GM18907 (cell line): ENCODE results near the gene GJB6.
"Not testable (repeated sequence)": the region's sequence is repeated elsewhere in the genome, so short reads cannot be mapped to it uniquely, and the experiment has no call there.

Source experiments
- ATAC-seq: cut with Tn5 transposase; IDR thresholded peaks from one replicate; pipeline ENCODE4 v1.9.1; 2021; ENCODE audit warnings: mild to moderate bottlenecking, moderate library complexity; ENCODE audit not compliant: unreplicated experiment

Gene GJB6

DNA sequence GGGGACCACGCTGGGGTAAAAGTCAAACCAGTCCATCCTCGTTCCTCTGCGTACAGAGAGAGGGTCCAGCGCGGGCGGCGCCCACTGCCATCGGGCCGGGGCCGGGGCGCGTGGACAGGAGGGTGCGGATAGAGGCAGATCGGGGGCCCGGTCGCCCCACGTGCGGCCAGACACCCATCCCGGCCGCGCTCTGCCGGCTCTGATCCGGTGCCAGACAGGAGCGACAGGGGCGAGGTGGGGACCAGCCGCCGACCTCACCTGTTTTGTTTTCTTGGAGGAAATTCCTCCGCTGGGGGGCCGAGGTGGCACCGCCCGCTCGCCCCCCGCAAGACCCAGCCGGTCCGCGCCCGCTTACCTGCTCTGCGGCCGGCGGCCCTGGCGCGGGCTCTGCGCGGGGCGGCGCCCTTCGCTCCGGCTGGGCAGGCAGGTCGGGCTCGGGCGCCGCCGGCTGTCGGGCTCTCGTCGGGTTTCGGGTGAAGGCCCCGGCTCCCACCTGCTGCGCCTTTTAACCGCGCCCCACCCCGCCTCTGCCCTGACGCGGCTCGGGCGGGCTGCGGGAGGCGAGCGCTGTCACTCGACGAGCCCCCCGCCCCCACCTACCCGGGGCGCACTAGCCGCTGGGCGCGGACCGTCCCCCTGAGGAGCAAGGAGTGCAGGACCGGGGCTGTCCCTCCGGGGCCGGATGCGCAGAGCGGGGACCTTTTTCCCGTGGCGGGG is at the start of gene GJB6:
GJB6 (minus strand) TSS at position 481 of the 717 bp plus-strand sequence. CDS start 8,839 bp downstream, outside the sequence.
- ATAC-seq, result peak; percentile 63

DNA sequence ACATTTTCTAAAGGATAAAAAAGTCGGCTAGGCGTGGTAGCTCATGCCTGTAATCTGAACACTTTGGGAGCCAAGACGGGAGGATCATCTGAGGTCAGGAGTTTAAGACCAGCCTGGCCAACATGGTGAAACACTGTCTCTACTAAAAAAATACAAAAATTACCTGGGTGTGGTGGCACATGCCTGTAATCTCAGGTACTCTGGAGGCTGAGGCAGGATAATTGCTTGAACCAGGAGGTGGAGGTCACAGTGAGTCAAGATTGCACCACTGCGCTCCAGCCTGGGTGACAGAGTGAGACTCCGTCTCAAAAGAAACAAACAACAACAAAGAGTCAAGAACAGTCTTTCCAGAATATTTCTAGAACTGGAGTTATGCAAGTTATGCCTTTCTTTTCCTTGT is 44.8 kb upstream of the GJB6 start:
- ATAC-seq, result not testable (repeated sequence)

DNA sequence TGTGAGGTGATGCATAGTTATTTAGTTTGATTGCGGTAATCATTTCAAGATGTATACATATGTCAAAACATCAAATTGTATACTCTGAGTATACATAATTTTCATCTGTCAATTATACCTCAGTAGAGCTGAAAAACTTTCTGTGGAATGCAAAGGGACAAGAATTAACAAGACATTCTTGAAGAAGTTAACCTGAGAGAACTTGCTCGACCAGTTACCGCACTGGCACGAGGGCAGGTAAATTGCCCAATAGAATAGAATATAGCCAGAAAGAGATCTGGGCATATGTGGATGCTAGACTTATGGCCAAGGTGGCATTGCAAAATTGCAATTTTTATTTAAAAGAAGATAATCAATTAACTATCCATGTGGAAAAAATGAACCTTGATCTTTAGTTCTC is 42.3 kb upstream of the GJB6 start:
- no peak for ATAC-seq

DNA sequence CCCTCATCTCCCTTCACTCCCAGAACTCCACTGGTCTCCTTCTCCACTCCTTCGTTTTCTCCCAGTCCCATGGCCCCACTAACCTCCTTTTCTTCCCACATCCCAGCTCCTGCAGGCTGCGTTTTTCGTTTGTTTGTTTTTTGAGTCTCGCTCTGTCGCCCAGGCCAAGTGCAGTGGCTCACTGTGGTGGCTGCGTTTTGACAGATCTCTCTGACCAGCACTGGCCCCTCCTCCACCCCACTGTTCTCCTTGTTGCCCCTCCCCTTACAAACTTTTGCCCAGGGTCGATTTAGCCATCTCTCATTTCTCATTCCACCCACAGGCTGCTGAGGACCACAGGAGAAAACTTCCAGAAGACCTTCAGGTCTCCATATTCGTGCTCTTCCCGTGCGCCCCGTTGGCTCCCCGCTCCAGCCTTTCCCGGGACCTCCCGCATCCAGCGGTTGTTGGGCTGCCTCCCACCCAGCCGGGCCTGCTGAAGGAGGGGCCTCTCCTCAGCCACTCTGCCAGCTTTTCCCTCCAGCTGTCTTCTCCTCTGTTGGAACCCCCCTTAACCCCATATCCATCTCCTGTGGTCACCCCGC is 40.6 kb upstream of the GJB6 start:
- ATAC-seq, result no peak

DNA sequence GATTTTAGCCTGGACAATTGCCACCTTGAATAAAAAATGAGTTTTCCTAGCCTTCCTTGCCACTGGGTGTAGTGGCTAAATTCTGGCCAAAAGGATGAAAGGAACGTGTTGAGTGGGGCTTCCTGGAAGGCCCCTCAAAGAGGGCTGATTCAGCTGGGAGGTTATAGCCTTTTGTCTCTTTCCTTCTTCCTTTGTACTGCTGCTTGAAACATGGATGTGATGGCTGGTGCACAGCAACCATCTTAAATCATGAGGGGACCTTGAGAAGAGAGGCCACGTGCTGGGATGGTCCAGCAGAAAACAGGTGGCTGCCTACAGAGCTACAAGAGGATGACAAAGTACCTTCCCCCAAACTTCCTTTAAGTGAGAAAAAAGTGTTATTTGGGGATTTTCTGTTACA is 40.0 kb upstream of the GJB6 start:
- no peak for ATAC-seq

DNA sequence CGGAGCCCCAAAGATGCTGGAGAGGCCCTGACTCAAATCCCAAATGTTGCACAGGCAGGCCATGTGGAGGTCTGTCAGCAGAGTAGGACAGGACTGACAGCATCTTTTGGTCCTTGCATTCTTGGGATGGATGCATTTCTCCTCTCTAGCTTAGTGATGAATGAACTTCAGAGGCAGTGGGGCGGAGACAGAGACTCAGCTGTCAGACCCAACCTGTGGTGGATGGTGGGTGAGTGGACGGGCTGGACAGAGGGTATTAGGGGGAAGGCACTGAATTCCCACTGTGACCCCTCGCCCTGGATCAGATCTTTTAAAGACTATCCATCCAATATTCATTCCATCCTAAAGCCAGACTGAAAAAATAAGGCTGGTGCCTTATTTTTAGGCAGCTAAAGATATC is 39.3 kb upstream of the GJB6 start:
- ATAC-seq, result no peak

DNA sequence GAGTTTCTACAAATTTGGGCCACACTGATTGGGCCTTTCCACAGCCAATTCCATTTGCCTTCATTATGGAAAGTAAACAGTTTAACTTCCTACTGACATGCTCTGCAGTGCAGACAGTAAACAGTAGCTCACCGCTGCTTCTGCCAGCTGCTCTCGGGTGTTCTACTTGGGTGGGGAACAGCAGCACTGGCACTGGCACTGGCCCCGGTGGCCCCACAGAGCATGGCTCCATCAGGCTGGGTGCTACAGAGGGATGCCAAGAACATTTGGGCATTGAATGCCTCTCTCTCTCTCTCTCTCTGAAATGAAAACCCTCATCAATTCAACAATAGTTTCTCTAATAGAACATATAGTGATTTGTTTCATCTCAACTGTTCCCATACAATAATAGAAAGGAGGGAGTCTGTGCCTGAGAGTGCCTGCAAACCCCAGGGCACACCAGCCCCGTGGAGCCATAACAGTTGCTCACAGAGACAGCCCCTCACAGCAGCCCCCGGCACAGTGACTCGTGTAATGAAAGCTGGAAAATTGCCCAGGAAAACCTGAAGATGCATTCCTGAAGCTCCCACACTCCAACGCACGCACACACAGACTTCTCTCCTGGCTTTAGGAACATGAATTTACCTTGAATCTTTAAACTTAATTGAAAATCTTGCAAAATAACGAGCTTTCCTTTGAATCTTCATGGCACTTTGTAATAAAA is 38.2 kb upstream of the GJB6 start:
- ATAC-seq, result no peak

DNA sequence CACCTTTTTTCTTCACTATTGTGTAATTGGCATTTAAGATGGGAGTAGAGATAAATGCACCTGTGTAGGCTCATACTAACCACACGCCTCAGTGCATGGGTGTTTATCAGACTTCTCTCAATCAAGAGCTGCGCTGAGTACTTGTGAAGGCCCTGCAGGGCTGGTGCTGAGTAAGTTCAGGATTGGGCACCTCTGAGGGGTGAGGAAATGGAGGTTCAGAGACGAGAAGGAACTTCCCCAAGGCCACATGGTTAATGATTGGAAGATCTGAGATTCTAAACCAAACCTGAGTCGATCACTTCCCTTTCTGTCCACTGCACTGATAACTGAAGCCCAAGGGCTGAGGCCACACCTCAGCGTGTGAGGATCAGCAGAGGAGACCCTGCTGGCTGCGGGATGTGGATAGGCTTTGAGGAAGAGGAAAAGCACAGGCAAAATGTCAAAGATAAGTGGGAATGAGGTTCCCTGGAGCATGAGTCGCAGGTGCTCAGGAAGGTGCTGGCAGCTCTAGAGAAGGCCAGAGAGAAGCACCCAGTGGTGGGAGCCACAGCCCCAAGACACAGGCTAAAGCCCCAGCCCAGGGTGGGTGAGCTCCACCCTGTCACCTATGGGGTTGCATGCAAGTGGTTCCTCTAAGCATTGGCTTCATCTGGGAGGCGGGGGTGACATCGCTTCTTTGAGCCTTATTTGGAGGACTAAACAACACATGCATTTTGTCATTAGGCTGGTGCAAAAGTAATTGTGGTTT is 32.3 kb upstream of the GJB6 start:
- ATAC-seq, result peak; percentile 99

DNA sequence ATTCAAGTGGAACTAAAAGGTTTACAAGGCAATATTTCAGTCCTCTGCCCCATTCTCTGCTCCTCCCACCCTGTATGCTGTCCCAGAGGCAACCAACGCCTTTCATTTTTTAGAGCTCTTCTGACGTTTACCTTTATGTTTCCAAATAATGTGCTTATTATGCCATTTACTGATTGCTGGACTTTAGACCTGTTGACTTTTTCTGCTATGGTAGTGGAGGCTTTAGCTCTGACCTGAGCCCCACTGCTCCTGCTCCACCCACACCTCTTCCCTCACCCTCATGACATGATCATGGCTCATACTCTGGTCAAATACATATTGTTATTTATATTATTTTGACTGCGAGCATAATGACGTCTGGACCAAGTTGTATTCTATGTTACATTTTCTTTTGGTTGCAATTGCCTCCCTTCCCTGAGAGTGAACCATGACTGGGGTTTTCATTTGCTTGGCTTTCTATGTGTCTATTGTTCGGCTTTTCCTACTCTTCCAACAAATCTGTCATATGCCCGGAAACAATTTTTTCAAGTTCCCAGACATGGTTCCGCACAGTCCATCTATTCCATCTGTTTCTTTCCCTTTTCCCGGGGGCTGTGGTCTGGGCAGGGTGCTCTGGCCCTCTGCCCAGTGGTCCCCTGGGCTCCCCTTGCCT is 31.4 kb upstream of the GJB6 start:
- no peak for ATAC-seq

DNA sequence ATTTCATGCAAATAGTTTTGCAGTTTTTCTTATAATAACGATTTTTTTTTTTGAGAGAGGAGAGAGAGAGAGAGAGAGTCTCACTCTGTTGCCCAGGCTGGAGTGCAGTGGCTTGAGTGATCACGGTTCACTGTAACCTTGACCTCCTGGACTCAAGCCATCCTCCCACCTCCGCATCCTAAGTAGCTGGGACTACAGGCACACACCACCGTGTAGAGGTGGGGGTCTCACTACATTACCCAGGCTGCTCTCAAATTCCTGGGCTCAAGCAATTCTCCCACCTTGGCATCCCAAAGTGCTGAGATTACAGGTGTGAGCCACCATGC is 26.8 kb upstream of the GJB6 start:
- no peak for ATAC-seq

DNA sequence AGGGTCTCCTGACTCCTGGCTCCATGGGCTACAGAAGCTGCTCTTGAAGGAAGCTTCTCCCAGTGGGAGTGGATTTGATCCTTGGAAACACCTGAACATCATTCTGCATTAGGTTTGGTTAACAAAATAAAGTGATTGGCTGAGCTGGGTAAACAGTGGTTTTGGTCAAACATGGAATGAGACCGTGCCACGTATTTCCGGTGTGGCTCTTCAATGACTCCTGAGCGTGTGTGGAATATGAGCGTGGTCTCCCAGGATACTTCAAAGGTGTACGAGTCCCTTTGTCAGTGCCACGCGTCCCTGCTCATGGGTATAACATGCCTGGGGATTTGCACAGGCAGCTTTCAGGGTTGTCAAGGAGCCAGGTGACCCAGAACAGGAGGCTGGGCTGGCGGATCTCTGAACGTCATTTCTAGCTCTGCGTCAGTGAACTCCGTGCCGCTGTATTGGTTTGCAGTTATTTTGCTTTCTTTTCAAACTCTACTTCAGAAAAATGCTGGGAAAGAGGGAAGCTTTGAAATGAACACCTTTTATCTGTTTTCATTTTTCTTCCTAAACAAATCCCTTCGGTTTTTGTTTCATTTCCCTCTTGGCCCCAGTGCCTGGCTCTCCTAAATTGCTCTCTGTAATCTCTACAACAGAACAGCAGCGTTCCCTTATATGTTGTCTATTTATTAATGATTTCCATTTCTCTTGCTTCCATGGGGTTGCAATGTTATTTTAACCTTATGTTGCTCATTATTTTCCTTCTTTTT is 26.3 kb upstream of the GJB6 start:
- no peak for ATAC-seq

DNA sequence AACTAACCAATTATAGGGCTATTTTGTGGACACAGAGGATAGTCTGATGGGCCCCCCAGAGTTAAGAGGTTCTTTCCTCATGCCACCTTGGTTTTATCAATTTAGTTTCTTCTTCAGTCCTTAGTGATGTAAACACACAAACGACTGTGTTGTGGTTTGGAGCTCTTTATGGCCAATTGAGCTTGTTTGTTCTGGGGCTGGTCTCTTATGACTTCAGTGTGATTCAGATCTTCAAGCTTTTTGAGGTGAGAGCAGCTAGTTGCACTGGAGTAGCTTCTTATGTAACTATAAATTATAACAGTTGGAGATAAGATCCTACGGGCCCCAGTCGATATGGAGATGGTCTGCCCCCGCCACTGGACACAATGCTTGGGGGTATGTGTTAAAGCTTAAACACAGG is 22.0 kb upstream of the GJB6 start:
- no peak for ATAC-seq

DNA sequence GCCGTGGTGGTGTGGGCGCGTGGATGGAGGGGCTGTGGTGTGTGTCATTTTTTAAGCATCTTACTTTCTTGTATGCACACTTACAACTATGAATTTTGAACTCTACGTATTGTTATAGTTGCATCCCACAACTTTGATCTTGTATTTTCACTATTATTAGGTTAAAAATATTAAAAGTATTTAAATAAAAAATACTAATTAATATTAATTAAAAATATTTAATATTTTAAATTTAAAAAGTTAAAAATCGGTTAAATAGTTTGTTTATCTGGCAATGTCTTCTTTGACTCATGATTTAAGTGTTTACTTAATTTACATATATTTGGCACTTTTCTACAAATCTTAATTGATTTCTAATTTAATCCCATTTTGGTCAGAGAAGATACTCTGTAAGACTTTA is 17.8 kb upstream of the GJB6 start:
- no peak for ATAC-seq

DNA sequence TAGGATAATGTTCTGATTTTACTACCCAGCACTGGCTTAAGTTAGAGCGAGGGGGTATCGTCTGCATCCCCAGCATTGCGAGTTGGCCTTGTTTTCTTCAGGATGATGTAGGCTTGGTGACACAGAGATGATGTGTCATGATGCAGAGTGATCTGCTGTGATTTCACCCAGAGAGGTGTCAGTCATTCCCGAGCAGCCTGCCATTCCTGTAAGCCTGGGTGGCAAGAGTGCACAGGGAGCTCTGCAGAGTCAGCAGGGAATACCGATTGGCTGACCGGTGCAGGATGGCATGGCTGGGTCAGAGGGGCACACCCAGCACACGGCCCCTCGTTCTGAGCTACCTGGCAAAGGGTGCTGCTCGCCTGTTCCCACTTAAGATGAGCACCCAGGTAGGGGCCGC is 15.8 kb upstream of the GJB6 start:
- no peak for ATAC-seq

DNA sequence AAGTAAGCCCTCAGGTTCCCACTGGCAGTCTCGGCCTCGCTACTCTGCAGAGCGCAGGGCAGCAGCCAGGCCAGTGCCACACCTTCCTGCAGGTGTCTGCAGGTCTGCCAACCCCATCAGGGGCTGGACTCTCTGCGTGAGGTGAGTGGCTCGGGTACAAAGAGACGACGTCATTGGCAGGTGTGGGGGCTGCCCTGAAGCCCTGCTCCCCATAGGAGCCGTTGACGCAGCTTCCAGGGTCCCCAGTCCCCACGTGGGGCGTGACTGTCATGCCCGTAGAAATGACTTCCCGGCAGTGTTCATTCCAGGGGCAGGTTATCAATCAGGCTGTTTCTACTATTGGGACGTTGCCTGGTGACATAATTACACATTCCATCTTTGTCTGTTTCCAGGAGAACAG is 15.3 kb upstream of the GJB6 start:
- ATAC-seq, result no peak

DNA sequence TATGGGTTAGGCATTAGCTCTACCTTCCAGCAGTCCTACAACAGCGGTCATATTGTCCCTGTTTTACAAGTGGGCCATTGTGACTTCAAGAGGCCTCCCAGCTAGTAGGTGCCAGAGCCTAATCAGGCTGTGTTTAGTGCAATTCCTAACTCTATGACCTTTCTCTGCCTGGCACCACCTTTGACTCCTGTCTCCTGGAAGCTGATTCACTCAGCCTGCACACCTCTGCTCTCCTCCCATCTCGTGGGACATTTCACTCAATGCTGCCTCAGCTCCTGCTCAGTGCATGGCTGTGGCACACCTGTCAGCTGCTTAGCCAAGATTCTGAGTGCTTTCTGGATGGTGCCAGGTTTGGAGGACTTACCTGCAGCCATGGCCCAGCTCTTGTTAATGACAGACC is 9.5 kb upstream of the GJB6 start:
- ATAC-seq, result no peak

DNA sequence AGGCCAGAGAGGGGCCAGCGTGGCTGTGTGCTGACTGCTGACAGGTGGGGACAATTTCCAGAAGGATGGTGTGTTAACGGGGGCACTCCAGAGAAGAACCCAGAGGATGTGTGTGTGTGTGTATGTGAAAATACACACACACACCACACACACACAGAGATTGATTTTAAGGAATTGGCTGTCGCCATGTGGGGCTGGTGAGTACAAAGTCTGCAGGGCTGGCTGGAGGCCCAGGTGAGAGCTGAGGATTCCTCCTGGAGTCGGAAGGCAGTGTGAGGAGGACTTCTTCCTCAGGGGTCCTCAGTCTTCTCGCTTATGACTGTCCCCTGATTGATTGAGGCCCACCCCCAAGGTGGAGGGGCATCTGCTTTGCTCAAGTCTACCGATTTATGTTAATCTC is 7.6 kb upstream of the GJB6 start:
- no peak for ATAC-seq

DNA sequence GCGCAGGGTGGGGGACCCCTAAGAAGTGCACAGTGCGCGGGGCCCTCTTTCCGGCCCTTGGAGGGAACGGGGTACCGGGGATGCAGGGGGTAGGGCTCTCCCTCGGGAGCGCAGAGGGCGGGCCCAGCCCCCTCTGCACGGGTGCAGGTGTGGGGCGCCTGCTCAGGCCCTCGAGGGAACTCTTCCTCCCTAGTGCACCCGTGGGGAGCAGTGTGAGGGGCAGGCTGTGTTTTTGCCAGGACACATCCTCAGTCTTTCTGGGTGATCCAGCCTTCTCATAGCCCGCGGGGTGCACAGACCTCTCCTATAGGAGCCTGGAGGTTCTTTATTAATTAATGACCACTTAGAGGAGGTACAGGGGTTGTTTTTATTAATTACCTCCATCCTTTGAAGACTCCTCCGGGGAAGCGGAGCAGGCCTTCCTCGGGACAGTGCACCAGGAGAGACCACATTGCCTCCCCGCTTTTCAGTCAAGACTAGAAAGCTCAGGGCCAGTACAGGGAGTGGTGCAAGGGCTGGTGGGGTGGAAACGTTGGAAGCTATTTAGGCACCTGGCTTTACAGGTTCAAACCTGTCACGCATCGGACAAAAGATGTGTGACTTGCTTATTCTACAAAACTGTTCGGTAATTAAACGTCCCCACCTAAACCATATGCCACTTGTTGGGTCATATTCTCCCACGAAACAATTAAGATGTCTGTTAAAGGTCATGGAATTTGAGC is 598 bp upstream of the GJB6 start:
- peak; percentile 24 for ATAC-seq

DNA sequence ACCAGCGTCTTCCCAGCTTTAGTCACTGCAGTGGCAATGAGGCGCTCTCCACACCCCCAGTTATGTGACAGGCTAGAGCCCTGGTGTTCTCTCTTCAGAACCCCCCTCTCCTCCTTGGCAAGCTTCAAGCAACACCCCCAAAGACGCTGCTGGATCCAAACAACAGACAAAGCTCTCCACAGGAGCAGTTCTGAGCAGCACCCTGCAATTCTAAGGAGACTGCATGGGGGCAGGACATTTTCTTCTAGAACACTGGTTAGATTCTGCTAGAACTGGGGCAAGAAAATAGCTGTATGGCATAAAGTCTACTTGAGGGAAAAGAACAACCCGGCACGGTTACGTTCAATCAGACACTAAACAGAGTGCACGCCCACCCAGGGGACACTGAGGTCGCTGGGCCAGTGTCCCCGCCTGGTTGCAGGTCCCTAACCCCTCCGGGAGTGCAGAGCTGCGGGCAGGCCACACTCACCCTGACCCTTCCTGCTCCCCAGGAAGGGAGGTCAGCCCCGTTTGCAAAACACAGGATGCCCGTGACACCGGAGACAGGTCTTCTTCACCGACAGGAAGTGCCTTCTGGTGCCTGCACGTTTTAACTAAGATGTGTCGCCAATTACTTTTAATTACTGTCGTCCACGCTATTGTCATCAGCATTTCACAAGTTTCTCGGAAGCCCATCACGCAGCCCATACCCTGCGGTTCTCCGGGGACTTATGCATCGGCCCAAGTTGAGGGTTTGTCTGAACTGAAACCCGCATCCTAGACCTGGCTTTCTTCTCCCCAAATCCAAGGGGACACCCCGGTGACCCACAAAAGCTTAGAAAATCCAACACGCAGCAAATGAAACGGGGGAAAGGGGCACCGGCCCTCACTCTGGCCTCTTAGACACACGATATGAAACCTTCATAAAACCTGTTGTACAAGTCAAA is 943 bp downstream of the GJB6 start:
- ATAC-seq, result no peak
